ENCODE data around the gene NT5C2.

GRCh38 chr10:103111031-103111917 lies 81.8 kb downstream of the NT5C2 start:
- TF ChIP-seq, protein P1, sequence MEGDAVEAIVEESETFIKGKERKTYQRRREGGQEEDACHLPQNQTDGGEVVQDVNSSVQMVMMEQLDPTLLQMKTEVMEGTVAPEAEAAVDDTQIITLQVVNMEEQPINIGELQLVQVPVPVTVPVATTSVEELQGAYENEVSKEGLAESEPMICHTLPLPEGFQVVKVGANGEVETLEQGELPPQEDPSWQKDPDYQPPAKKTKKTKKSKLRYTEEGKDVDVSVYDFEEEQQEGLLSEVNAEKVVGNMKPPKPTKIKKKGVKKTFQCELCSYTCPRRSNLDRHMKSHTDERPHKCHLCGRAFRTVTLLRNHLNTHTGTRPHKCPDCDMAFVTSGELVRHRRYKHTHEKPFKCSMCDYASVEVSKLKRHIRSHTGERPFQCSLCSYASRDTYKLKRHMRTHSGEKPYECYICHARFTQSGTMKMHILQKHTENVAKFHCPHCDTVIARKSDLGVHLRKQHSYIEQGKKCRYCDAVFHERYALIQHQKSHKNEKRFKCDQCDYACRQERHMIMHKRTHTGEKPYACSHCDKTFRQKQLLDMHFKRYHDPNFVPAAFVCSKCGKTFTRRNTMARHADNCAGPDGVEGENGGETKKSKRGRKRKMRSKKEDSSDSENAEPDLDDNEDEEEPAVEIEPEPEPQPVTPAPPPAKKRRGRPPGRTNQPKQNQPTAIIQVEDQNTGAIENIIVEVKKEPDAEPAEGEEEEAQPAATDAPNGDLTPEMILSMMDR (IDR thresholded peaks at IDR 0.05; ENCODE audit: borderline replicate concordance, extremely low read depth, low read length, poor library complexity, severe bottlenecking): no peak
- no peak for TF ChIP-seq EZH2 (IDR thresholded peaks at IDR 0.05; ENCODE audit: borderline replicate concordance, low read depth, low read length, severe bottlenecking)

All from DND-41 (cell line).